ENCODE data around the gene PHETA1. TPM values are rescaled to one million over a fixed set of nuclear protein-coding genes. Genes with fewer than 3 reads are reported as not detected.

PHETA1 gene
- total and polyA plus RNA-seq, 2 donors (not counting 3 experiments of a cell fraction or from before 2014, with no cell fraction given): 10.6 to 20.0 TPM

DNA sequence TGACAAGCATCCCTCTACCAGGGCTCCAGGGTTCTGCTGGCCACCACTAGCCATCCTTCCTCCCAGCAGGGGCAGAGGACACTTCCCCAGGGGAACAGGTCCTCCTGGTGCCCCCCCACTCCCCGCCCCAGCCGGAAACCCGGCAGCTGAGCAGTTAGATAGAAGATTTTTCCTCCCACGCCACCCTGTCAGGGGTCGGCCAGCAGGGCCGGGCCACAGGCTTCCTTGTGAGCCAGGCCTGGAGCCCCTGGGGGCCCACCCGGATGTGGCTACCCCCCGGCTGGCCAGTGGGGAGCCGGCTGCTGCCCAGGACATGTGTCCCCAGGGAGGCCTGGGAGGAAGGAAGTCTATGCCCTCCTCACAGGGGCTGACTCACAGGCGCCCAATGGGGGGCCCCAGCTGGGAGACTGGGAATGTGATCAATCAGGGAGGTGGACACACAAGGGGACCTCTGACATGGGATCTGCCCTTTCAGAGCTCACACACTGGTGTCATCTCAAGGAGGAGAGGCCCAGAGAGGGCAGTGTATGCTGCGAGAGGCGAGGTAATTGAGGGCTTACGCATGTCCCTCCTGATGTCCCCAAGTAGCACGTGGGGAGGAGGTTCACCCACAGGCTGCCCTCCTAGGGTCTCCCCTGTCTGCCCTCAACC, 41.0 kb upstream of the PHETA1 start:
- Histone ChIP-seq H3K27me3 (ENCODE audit: control insufficient read depth in 2 of 2, insufficient read depth in 2 of 2, low read length in 2 of 2) (no peaks in the 10 kb centered on the region), H3K27ac (ENCODE audit: insufficient read depth, low read depth, low read length) (peak overlapping the region; percentile 87), H2AFZ (ENCODE audit: low read depth, low read length) (no peak overlapping the region), H3K4me3 (replicated peaks in 1 of 3; ENCODE audit: insufficient read depth in 1 of 3, low read depth in 1 of 3, low read length in 3 of 3) (peak overlapping the region in 2 of 3 experiments; percentile 32 to 91), H3K9me3 (replicated peaks; ENCODE audit: control insufficient read depth, insufficient read depth, low read length) (no peaks in the 10 kb centered on the region), H3K9me1 (replicated peaks; ENCODE audit: control insufficient read depth, extremely low read depth, insufficient read depth, low read length) (no peaks in the 10 kb centered on the region), H3K9ac (replicated peaks; ENCODE audit: extremely low read depth, insufficient read depth, low read length) (peak overlapping the region; percentile 95), H3K4me2 (ENCODE audit: insufficient read depth, low read length) (peak overlapping the region; percentile 96), H3K79me2 (ENCODE audit: control insufficient read depth, insufficient read depth, low read length) (peaks cover 90% of the 10 kb centered on the region), H4K20me1 (replicated peaks; ENCODE audit: control insufficient read depth, extremely low read depth, insufficient read depth, low read length) (peaks cover 3% of the 10 kb centered on the region), H3K36me3 (ENCODE audit: control insufficient read depth in 2 of 2, extremely low read depth in 1 of 2, insufficient read depth in 2 of 2, low read length in 2 of 2) (peaks cover 0 to 3% of the 10 kb centered on the region in 2 experiments), H3K4me1 (ENCODE audit: control insufficient read depth, extremely low read depth, insufficient read depth, low read length) (peaks cover 74% of the 10 kb centered on the region)
- no peak for FAIRE-seq
- POLR2A ChIA-PET: interaction anchor here (0.6 to 1.6 kb wide), 3 partner anchors 12 to 35 kb away, joined by 3 to 5 read pairs (median 4); no protein-coding TSS in a partner anchor
- CTCF ChIA-PET: interaction anchor here (0.7 to 7.7 kb wide), 7 partner anchors 13 to 41 kb away, joined by 4 to 101 read pairs (median 5); no protein-coding TSS in a partner anchor
- peak; percentile 84 for DNase-seq (ENCODE audit: low read depth, low spot score)
- BruUV-seq (replicated peaks): no TSS peak
- dilution Hi-C loops (cut with MboI; ENCODE audit: extremely low pct_ligation_motif_present, low sequenced_read_pairs): no loop called here
- TF ChIP-seq EZH2 (IDR thresholded peaks at IDR 0.05; ENCODE audit: borderline replicate concordance, low read depth, low read length, severe bottlenecking) (no peak), MYC (IDR thresholded peaks at IDR 0.05; ENCODE audit: low read depth, low read length) (no peak), GATA2 (IDR thresholded peaks at IDR 0.05; ENCODE audit: insufficient read depth, insufficient read length, low read depth, low read length) (peak; percentile 77), JUN (IDR thresholded peaks at IDR 0.05; ENCODE audit: borderline replicate concordance, insufficient read depth, insufficient read length, low read depth) (peak; percentile 53), POLR2AphosphoS5 (IDR thresholded peaks at IDR 0.05; ENCODE audit: insufficient read depth, low read depth, low read length) (peak; percentile 76), POLR2A (IDR thresholded peaks at IDR 0.05; ENCODE audit: low read depth, low read length) (no peak), FOS (IDR thresholded peaks at IDR 0.05; ENCODE audit: borderline replicate concordance, insufficient read depth, low read length) (peak; percentile 74)
- TF ChIP-seq, protein P1, sequence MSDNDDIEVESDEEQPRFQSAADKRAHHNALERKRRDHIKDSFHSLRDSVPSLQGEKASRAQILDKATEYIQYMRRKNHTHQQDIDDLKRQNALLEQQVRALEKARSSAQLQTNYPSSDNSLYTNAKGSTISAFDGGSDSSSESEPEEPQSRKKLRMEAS (IDR thresholded peaks at IDR 0.05; ENCODE audit: insufficient read depth, insufficient read length): peak; percentile 62
- TF ChIP-seq, protein P2, sequence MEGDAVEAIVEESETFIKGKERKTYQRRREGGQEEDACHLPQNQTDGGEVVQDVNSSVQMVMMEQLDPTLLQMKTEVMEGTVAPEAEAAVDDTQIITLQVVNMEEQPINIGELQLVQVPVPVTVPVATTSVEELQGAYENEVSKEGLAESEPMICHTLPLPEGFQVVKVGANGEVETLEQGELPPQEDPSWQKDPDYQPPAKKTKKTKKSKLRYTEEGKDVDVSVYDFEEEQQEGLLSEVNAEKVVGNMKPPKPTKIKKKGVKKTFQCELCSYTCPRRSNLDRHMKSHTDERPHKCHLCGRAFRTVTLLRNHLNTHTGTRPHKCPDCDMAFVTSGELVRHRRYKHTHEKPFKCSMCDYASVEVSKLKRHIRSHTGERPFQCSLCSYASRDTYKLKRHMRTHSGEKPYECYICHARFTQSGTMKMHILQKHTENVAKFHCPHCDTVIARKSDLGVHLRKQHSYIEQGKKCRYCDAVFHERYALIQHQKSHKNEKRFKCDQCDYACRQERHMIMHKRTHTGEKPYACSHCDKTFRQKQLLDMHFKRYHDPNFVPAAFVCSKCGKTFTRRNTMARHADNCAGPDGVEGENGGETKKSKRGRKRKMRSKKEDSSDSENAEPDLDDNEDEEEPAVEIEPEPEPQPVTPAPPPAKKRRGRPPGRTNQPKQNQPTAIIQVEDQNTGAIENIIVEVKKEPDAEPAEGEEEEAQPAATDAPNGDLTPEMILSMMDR (IDR thresholded peaks at IDR 0.05; ENCODE audit: extremely low read depth in 1 of 2, insufficient read depth in 1 of 2, low read depth in 1 of 2, low read length in 2 of 2): no peak
- intact Hi-C loops (cut with micrococcal nuclease): loop anchor here (1.0 to 5.0 kb wide), 5 partner anchors 11 to 187 kb away; partner anchors contain the start of gene ATXN2

All from endothelial cell of umbilical vein (primary cell).